Gastroesophageal sphincter (tissue), 4 donors: ENCODE data around the gene SECISBP2. TPM values are rescaled to one million over a fixed set of nuclear protein-coding genes. Genes with fewer than 3 reads are reported as not detected.
"Not testable (repeated sequence)": the region's sequence is repeated elsewhere in the genome, so short reads cannot be mapped to it uniquely, and the experiment has no call there.

Experiments
- ATAC-seq: fragments of 150-250 bp; one replicate; pipeline ENCODE4 v1.9.1; 2016; ENCODE audit warnings: mild to moderate bottlenecking, moderate library complexity
- H3K27ac ChIP-seq, 4 donors: fragments of 200-600 bp; sonication (generic) in 3 of 4; 1 replicate in 3 of 4; 2 replicates in 1 of 4; pipeline ENCODE4 v1.5.1; 2016 to 2019
- H3K27me3 ChIP-seq: fragments of 200-600 bp; sonication (generic); one replicate; pipeline ENCODE4 v1.5.1; 2019
- H3K36me3 ChIP-seq, 2 donors: fragments of 200-600 bp; sonication (generic); one replicate each; pipeline ENCODE4 v1.5.1; 2019; ENCODE audit warnings: control low read depth in 1 of 2
- H3K4me1 ChIP-seq, 3 donors: fragments of 200-600 bp; sonication (generic); 1 replicate in 2 of 3; 2 replicates in 1 of 3; pipeline ENCODE4 v1.5.1; 2016 to 2019; ENCODE audit warnings: control low read depth in 2 of 3
- H3K4me3 ChIP-seq, 2 donors: fragments of 200-600 bp; sonication (generic); one replicate each; pipeline ENCODE4 v1.5.1; 2019; ENCODE audit warnings: mild to moderate bottlenecking in 1 of 2, moderate library complexity in 1 of 2
- H3K9me3 ChIP-seq, 3 donors: fragments of 200-600 bp; sonication (generic); one replicate each; pipeline ENCODE4 v1.5.1; 2017 to 2019; ENCODE audit warnings: control low read depth in 2 of 3
- CTCF ChIP-seq, 4 experiments: fragments of 200-600 bp in 2 of 4; fragments of 450-650 bp in 2 of 4; sonication (generic) in 1 of 4; IDR thresholded peaks; one replicate each; pipeline ENCODE4 v1.5.1; 2017 to 2019; ENCODE audit warnings: antibody characterized with exemption in 4 of 4, mild to moderate bottlenecking in 2 of 4, moderate library complexity in 2 of 4
- EP300 ChIP-seq: sonication (generic); formaldehyde crosslinking; IDR thresholded peaks from one replicate; pipeline ENCODE4 v1.6.1; 2017; ENCODE audit warnings: antibody characterized with exemption, mild to moderate bottlenecking
- POLR2A ChIP-seq, 2 donors: fragments of 450-650 bp; IDR thresholded peaks; one replicate each; pipeline ENCODE4 v1.6.1; 2017; ENCODE audit warnings: antibody characterized with exemption in 2 of 2, mild to moderate bottlenecking in 2 of 2, moderate library complexity in 1 of 2
- POLR2AphosphoS5 ChIP-seq: sonication (generic); formaldehyde crosslinking; IDR thresholded peaks from one replicate; pipeline ENCODE4 v1.6.1; 2017; ENCODE audit warnings: antibody characterized with exemption
- WGBS, 2 donors: methylation state at CpG; one replicate each; pipeline ENCODE4 v1.1.5; 2018; ENCODE audit warnings: low coverage in 1 of 2; 5-methylcytosine and 5-hydroxymethylcytosine counted together
- total RNA-seq, 4 donors: library from RNA; depleted of rRNA; stranded (reverse); fragments of >200 nt; gene quantifications; one replicate each; pipeline ENCODE4 v1.1.0, GENCODE V29; 2016

The SECISBP2 gene
- total RNA-seq, 4 donors from 2014 or later: 23.3 to 49.5 (median 33.4) TPM

DNA sequence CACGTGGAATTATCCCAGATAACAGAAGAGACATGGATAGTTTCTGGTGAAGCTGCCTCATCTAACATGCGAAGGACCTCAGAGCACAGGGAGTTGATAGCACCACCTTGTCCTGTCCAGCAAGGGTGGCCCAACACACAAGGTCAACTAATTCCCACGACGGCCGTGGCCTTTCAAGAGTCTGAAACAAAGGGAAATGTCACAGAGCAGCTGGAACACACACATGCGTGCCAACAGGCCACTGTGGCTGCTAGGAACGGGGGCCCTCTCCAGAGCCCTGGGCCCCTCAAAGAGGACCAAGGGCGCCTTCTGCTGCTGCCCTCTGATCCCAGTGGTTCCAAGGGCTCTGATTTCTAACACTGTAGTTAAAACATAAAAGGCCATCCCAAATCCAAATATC is 50.7 kb downstream of the SECISBP2 start:
- H3K27me3 ChIP-seq: no peaks in the 10 kb centered on the region
- WGBS, 2 donors: 88% methylated on average over 7 of the region's 8 CpGs; no CpG with 5 or more reads in 1 of the 2 donors
- no peak for ATAC-seq
- TF ChIP-seq POLR2AphosphoS5: no peak
- TF ChIP-seq POLR2A (IDR thresholded peaks at IDR 0.05): no peak
- TF ChIP-seq EP300: no peak
- no peak for TF ChIP-seq CTCF (IDR thresholded peaks at IDR 0.05)
- H3K27ac ChIP-seq: no peak overlapping the region
- peaks cover 0 to 4% of the 10 kb centered on the region in 2 donors for H3K36me3 ChIP-seq
- H3K4me1 ChIP-seq: no peaks in the 10 kb centered on the region
- H3K9me3 ChIP-seq: no peaks in the 10 kb centered on the region
- no peak overlapping the region for H3K4me3 ChIP-seq

DNA sequence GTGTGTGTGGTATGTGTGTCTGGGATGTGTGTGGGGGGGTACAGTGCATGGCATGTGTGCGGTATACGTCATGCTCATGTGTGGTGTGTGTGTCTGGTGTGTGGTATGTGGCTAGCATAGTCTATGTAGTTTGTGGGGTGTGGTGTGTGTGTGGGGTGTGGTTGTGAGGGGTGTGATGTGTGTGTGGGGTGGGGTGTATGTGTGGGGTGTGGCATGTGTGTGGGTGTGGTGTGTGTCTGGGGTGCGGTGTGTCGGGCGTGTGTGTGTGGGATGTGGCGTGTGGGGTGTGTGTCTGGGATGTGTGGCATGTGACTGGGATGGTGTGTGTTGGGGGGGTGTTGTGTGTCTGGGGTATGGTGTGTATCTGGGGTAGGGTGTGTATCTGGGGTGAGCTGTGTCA is 52.3 kb downstream of the SECISBP2 start:
- no peak for ATAC-seq
- WGBS, 2 donors: 92 to 100% methylated on average over 1 to 4 of the region's 6 CpGs

DNA sequence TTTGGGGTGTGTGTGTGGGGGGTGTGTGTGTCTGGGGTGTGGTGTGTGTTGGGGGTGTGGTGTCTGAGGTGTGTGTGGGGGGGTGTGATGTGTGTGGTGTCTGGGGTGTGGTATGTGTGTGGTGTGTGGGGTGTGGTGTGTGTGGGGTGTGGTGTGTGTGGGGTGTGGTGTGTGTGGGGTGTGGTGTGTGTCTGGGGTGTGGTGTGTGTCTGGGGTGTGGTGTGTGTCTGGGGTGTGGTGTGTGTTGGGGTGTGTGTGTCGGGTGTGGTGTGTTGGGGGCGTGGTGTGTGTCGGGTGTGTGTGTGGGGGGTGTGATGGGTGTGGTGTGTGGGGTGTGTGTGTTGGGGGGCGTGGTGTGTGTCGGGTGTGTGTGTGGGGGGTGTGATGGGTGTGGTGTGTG is 53.5 kb downstream of the SECISBP2 start:
- H3K4me3 ChIP-seq, H3K27ac ChIP-seq, H3K9me3 ChIP-seq, H3K27me3 ChIP-seq, H3K4me1 ChIP-seq, H3K36me3 ChIP-seq: not testable (repeated sequence)
- WGBS, 2 donors: no CpG with 5 or more reads among the region's 5 CpGs
- peak; percentile 44 for ATAC-seq

More for the DNA sequence above, 52.3 kb downstream of the SECISBP2 start:
- Histone ChIP-seq H3K4me3 (no peak overlapping the region), H3K9me3 (no peaks in the 10 kb centered on the region), H3K36me3 (no peaks in the 10 kb centered on the region), H3K27me3 (no peaks in the 10 kb centered on the region), H3K4me1 (no peaks in the 10 kb centered on the region), H3K27ac (no peak overlapping the region)
- TF ChIP-seq POLR2A (IDR thresholded peaks at IDR 0.05): no peak

DNA sequence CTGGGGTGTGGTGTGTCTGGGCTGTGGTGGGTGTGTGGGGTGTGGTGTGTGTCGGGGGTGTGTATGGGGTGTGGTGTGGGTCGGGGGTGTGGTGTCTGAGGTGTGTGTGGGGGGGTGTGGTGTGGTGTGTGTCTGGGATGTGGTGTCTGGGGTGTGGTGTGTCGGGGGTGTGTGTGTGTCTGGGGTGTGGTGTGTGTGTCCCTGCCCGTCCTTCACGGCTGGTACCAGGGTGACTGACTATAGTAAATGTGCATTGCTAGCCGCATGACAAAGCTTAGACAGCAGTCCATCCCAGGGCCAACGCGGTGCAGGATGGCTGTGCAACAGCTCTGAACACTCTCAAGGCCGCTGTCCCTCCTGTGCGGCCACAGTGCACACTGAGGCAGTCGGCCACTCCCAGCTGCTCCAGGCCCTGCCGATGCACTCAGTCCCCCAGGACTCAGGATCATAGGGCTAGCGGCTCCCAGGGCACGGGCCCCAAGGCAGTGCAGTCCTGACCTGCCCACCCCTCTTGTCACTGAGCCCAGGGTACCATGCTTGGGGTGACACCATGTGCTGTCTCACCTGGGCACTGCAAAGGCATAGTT is 54.0 kb downstream of the SECISBP2 start:
- Histone ChIP-seq H3K4me1 (no peaks in the 10 kb centered on the region), H3K27me3 (no peaks in the 10 kb centered on the region), H3K4me3 (no peak overlapping the region), H3K27ac (no peak overlapping the region), H3K9me3 (no peaks in the 10 kb centered on the region), H3K36me3 (peaks cover 0 to 7% of the 10 kb centered on the region in 2 donors)
- WGBS, 2 donors: 60 to 73% methylated on average over 1 to 6 of the region's 14 CpGs
- TF ChIP-seq POLR2A (IDR thresholded peaks at IDR 0.05) (no peak), CTCF (IDR thresholded peaks at IDR 0.05) (no peak), EP300 (no peak), POLR2AphosphoS5 (no peak)
- no peak for ATAC-seq

- Histone ChIP-seq H3K36me3 (peaks cover 0 to 12% of the 10 kb centered on the region in 2 donors), H3K27ac (no peak overlapping the region), H3K9me3 (no peaks in the 10 kb centered on the region), H3K4me1 (no peaks in the 10 kb centered on the region), H3K4me3 (no peak overlapping the region), H3K27me3 (no peaks in the 10 kb centered on the region)
- no peak for ATAC-seq
- 80 to 96% methylated on average over 3 to 4 of the region's 8 CpGs for WGBS, 2 donors
- TF ChIP-seq POLR2AphosphoS5: no peak
- TF ChIP-seq EP300: no peak
- TF ChIP-seq POLR2A (IDR thresholded peaks at IDR 0.05): no peak
- TF ChIP-seq CTCF (IDR thresholded peaks at IDR 0.05): no peak
Measured at GRCh38 chr9:89372979-89373378, 54.7 kb downstream of the SECISBP2 start.

GRCh38 chr9:89374176-89374575 is 55.9 kb downstream of the SECISBP2 start:
- Histone ChIP-seq H3K27me3 (no peaks in the 10 kb centered on the region), H3K9me3 (no peaks in the 10 kb centered on the region), H3K36me3 (peaks cover 0 to 21% of the 10 kb centered on the region in 2 donors), H3K4me1 (no peaks in the 10 kb centered on the region), H3K4me3 (no peak overlapping the region), H3K27ac (no peak overlapping the region)
- no peak for ATAC-seq
- WGBS, 2 donors: 82% methylated on average over 4 of the region's 4 CpGs; no CpG with 5 or more reads in 1 of the 2 donors
- no peak for TF ChIP-seq CTCF (IDR thresholded peaks at IDR 0.05)
- TF ChIP-seq EP300: no peak
- no peak for TF ChIP-seq POLR2AphosphoS5
- no peak for TF ChIP-seq POLR2A (IDR thresholded peaks at IDR 0.05)
